Osteoblast (primary cell): Measurements from ENCODE around the gene HLTF. TPM values are rescaled to one million over a fixed set of nuclear protein-coding genes. Genes with fewer than 3 reads are reported as not detected.
"Not testable (repeated sequence)": the region's sequence is repeated elsewhere in the genome, so short reads cannot be mapped to it uniquely, and the experiment has no call there.

ENCODE experiments used
- DNase-seq: peaks from one replicate; pipeline ENCODE4 v3.0.0; 2011; ENCODE audit warnings: low spot score, mixed read lengths; ENCODE audit not compliant: insufficient read length; ENCODE audit errors: missing footprints
- H2AFZ ChIP-seq: 2 replicates; pipeline ENCODE4 v1.6.0; 2011; ENCODE audit warnings: mild to moderate bottlenecking, low read length
- H3K27ac ChIP-seq: 2 replicates; pipeline ENCODE4 v1.5.1; 2011; ENCODE audit warnings: mild to moderate bottlenecking, low read depth, low read length, moderate library complexity
- H3K27me3 ChIP-seq: 2 replicates; pipeline ENCODE4 v1.6.0; 2012; ENCODE audit warnings: mild to moderate bottlenecking, control low read depth, inconsistent platforms, low read length, moderate library complexity; ENCODE audit not compliant: insufficient read depth
- H3K36me3 ChIP-seq: 2 replicates; pipeline ENCODE4 v1.5.1; 2011; ENCODE audit warnings: mild to moderate bottlenecking, low read length, control low read depth, moderate library complexity; ENCODE audit not compliant: insufficient read depth
- H3K4me1 ChIP-seq: 2 replicates; pipeline ENCODE4 v1.5.1; 2011; ENCODE audit warnings: mild to moderate bottlenecking, low read length, control low read depth, moderate library complexity; ENCODE audit not compliant: insufficient read depth
- H3K4me2 ChIP-seq: 2 replicates; pipeline ENCODE4 v1.6.0; 2011; ENCODE audit warnings: mild to moderate bottlenecking, low read length; ENCODE audit not compliant: insufficient read depth
- H3K4me3 ChIP-seq: fragments of 200-600 bp; sonication (generic); 3 replicates; pipeline ENCODE4 v1.5.1; 2012; ENCODE audit warnings: mild to moderate bottlenecking, low read length, inconsistent platforms; ENCODE audit not compliant: insufficient read depth
- H3K79me2 ChIP-seq: 2 replicates; pipeline ENCODE4 v1.6.0; 2012; ENCODE audit warnings: mild to moderate bottlenecking, low read length, control low read depth, inconsistent platforms; ENCODE audit not compliant: insufficient read depth
- H3K9me3 ChIP-seq: 2 replicates; pipeline ENCODE4 v1.5.1; 2011; ENCODE audit warnings: low read depth, low read length, control low read depth
- H4K20me1 ChIP-seq: 2 replicates; pipeline ENCODE4 v1.6.0; 2012; ENCODE audit warnings: mild to moderate bottlenecking, low read length, control low read depth; ENCODE audit not compliant: insufficient read depth
- CTCF ChIP-seq: IDR thresholded peaks from 2 replicates; pipeline ENCODE4 v1.5.1; 2011; ENCODE audit warnings: mild to moderate bottlenecking, low read depth, low read length, moderate library complexity; ENCODE audit errors: extremely low read depth
- total RNA-seq: library from RNA; depleted of rRNA; stranded (reverse); fragments of >200 nt; gene quantifications from 2 replicates; pipeline ENCODE4 v1.2.3, GENCODE V29; 2012

The HLTF gene
- total RNA-seq, 1 donor: 42.0 TPM

- peak; percentile 64 for DNase-seq
- Histone ChIP-seq H3K4me2 (peak overlapping the region; percentile 30), H3K9me3 (no peaks in the 10 kb centered on the region), H3K36me3 (no peaks in the 10 kb centered on the region), H4K20me1 (no peaks in the 10 kb centered on the region), H3K27me3 (no peaks in the 10 kb centered on the region), H3K27ac (no peak overlapping the region), H2AFZ (peak overlapping the region; percentile 45), H3K4me1 (peaks cover 6% of the 10 kb centered on the region), H3K4me3 (no peak overlapping the region), H3K79me2 (no peaks in the 10 kb centered on the region)
- no peak for TF ChIP-seq CTCF
Measured at GRCh38 chr3:149104484-149104883, 18.2 kb upstream of the HLTF start.

GRCh38 chr3:149101641-149102040 lies 15.3 kb upstream of the HLTF start:
- no peaks in the 10 kb centered on the region for H3K9me3 ChIP-seq
- DNase-seq: no peak
- no peaks in the 10 kb centered on the region for H3K79me2 ChIP-seq
- no peak overlapping the region for H2AFZ ChIP-seq
- no peak for TF ChIP-seq CTCF
- H3K27ac ChIP-seq: no peak overlapping the region
- no peaks in the 10 kb centered on the region for H3K36me3 ChIP-seq
- peaks cover 6% of the 10 kb centered on the region for H3K4me1 ChIP-seq
- H3K4me2 ChIP-seq: no peak overlapping the region
- no peaks in the 10 kb centered on the region for H4K20me1 ChIP-seq
- no peak overlapping the region for H3K4me3 ChIP-seq
- no peaks in the 10 kb centered on the region for H3K27me3 ChIP-seq

GRCh38 chr3:149101154-149101553 lies 14.8 kb upstream of the HLTF start:
- H3K27ac ChIP-seq: no peak overlapping the region
- H4K20me1 ChIP-seq: no peaks in the 10 kb centered on the region
- H3K4me1 ChIP-seq: peaks cover 6% of the 10 kb centered on the region
- no peak for TF ChIP-seq CTCF
- H3K4me3 ChIP-seq: no peak overlapping the region
- H3K27me3 ChIP-seq: no peaks in the 10 kb centered on the region
- H3K36me3 ChIP-seq: no peaks in the 10 kb centered on the region
- no peak overlapping the region for H2AFZ ChIP-seq
- no peaks in the 10 kb centered on the region for H3K9me3 ChIP-seq
- H3K4me2 ChIP-seq: no peak overlapping the region
- no peaks in the 10 kb centered on the region for H3K79me2 ChIP-seq
- DNase-seq: no peak

- DNase-seq, H3K27me3 ChIP-seq, H3K79me2 ChIP-seq, H3K4me3 ChIP-seq, H3K9me3 ChIP-seq, H2AFZ ChIP-seq, H4K20me1 ChIP-seq, H3K36me3 ChIP-seq, H3K27ac ChIP-seq, H3K4me1 ChIP-seq, H3K4me2 ChIP-seq: not testable (repeated sequence)
Measured at GRCh38 chr3:149097987-149098386, 11.7 kb upstream of the HLTF start.
